ENCODE results near the gene SULT2B1.
"Not testable (repeated sequence)": the region's sequence is repeated elsewhere in the genome, so short reads cannot be mapped to it uniquely, and the experiment has no call there.

Gene SULT2B1

DNA sequence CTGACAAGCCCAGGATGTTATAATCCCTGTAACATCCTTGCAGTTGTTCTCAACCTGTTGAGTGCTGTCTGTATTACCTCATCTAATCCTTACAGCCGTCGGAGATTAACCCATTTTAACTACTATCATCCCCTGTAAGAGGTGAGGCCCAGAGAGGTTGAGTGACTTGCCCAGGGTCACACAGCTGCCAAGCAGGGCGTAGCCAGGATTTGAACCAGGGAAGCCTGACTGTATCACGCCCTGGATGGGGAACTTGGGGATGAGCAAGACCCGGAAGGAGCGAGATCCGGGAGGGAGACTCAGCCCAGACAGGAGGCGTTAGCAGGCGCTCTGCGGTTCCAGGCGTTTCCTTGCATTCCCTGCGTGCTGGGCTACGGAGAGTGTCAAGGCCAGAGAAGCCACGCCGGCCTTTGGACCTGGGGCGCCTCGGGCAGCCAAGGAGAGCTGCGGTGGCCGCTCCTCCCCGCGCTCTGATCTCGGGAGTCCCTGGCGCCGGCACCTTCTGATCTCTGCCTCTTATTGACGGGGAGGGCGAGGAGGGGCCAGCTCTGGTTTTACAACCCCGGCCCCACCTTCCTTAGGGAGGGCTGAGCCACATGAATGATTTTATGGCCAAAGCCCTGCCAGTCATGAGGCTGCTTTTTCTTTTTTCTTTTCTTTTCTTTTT lies 6.2 kb downstream of the SULT2B1 start:
- no peak for DNase-seq (ENCODE audit: low spot score)

- DNase-seq (ENCODE audit: low spot score), result no peak
Observed at GRCh38 chr19:48560095-48560530, 8.1 kb downstream of the SULT2B1 start.

DNA sequence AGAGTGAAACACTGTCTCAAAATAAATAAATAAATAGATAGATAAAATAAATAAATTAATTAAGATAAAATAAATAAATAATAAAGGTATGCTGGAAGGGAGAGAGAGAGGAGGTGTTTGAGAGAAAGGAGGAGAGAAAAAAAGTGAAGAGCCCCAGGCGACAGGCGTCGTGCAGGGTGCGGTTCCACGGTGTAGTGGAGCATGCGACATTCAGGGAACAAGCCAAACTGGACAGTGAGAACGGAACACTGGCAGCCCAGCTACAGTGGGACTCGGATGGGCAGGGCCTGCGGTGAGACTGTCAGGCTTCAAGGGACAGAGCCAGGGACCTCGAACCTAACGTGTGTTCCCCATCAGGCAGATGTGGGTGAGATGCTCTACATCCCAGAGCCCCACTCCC lies 9.4 kb downstream of the SULT2B1 start:
- no peak for DNase-seq (ENCODE audit: low spot score)

- DNase-seq (ENCODE audit: low spot score), result no peak
Observed at GRCh38 chr19:48565090-48565489, 13.1 kb downstream of the SULT2B1 start.

- peak; percentile 32 for DNase-seq (ENCODE audit: low spot score)
Observed at GRCh38 chr19:48568345-48568886, 16.4 kb downstream of the SULT2B1 start.

- no peak for DNase-seq (ENCODE audit: low spot score)
Observed at GRCh38 chr19:48569814-48570213, 17.8 kb downstream of the SULT2B1 start.

- no peak for DNase-seq (ENCODE audit: low spot score)
Observed at GRCh38 chr19:48571378-48572162, 19.6 kb downstream of the SULT2B1 start.

DNA sequence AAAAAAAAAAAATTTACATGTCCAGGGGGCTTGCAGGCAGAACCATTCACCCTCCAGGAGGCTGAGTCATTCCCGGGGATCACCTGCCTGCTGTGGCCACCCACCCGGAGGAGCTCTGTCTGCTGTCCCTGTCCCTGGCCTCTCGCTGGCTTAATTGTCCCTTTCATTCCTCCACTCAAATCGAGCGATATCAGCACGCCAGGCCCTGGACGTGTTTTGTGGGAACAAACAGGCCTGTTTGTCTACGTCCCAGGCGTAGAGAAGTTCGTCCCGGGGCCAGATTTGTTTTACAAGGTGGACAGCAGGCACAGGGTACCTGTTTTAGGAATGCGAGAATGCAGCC lies 21.2 kb downstream of the SULT2B1 start:
- no peak for DNase-seq (ENCODE audit: low spot score)

- DNase-seq (ENCODE audit: low spot score), result no peak
Observed at GRCh38 chr19:48575931-48576622, 24.1 kb downstream of the SULT2B1 start.

GRCh38 chr19:48577908-48578307 lies 25.9 kb downstream of the SULT2B1 start:
- not testable (repeated sequence) for DNase-seq (ENCODE audit: low spot score)

GRCh38 chr19:48578891-48579290 lies 26.9 kb downstream of the SULT2B1 start:
- DNase-seq (ENCODE audit: low spot score), result no peak

- no peak for DNase-seq (ENCODE audit: low spot score)
Observed at GRCh38 chr19:48582168-48582567, 30.2 kb downstream of the SULT2B1 start.

- no peak for DNase-seq (ENCODE audit: low spot score)
Observed at GRCh38 chr19:48587387-48587786, 35.4 kb downstream of the SULT2B1 start.

GRCh38 chr19:48588670-48589401 lies 36.9 kb downstream of the SULT2B1 start:
- peak; percentile 77 for DNase-seq (ENCODE audit: low spot score)

DNA sequence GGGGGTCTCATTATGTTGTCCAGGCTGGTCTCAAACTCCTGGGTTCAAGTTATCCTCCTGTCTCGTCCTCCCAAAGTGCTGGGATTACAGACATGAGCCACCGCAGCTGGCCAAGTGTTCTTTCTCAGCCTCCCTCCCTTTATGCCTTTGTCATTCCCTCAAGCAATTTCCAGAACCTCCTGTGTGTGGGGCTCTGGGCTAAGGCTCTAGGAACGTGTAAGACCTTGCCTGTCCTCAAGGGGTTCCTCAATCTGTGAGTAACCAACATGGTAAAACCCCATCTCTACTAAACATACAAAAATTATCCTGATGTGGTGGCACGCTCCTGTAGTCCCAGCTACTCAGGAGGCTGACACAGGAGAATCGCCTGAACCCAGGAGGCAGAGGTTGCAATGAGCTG lies 39.0 kb downstream of the SULT2B1 start:
- no peak for DNase-seq (ENCODE audit: low spot score)

DNA sequence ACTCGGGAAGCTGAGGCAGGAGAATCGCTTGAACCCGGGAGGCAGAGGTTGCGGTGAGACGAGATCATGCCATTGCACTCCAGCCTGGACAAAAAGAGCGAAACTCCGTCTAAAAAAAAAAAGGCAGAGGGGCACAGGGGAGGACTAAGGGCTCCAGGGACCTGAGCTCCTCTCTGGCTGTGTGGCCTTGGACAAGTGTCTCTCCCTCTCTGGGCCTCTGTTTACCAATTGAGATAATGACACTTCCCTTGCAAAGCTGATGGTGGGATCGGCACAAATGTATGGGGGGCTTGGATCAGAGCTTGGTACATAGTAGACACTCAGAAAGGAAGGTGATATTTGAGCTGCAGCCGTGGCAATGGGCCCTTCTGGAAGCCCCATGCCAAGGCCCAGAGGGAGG lies 43.2 kb downstream of the SULT2B1 start:
- DNase-seq (ENCODE audit: low spot score), result no peak

DNA sequence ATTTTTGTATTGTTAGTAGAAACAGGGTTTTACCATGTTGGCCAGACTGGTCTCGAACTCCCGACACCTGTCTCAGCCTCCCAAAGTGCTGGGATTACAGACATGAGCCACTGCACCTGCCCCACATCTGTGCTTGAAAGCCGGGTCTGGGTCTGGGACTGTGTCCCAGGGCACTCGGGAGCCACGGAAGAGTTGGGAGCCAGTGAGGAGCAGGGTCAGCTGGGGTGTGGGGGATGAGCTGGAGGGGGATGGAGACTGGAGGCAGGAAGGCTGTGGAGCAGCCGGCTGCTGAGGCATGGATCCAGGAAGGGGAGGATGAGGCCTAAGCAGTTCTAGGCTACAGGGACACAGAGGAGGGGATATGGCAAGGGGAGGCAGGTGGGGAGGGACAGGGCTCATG lies 43.9 kb downstream of the SULT2B1 start:
- no peak for DNase-seq (ENCODE audit: low spot score)

GRCh38 chr19:48596237-48596636 lies 44.3 kb downstream of the SULT2B1 start:
- no peak for DNase-seq (ENCODE audit: low spot score)

DNA sequence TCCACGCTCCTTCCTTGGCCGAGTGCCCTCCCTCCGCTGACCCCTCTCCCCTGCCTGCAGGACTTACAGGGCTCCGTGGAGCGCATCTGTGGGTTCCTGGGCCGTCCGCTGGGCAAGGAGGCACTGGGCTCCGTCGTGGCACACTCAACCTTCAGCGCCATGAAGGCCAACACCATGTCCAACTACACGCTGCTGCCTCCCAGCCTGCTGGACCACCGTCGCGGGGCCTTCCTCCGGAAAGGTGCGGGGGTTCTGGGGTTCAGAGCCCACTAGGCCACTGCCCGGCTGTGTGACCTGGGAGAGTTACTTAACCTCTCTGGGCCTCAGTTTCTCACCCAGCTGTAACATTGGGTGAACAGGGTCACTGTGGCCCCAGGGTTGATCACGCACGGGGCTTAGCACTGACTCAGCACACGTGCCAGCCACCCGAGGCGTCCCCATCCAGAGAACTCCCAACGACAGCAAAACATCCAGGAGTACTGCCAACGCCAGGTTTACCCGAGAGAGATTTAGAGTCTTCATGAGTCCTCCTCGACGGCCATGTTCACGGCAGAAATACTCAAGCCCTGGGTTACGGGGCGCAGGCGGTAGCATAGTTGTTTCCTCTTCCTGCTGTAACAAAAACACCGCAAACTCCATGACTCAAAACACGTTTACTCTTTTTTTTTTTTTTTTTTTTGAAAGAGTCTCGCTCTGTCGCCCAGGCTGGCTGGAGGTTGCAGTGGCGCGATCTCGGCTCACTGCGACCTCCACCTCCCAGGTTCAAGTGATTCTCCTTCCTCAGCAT lies 44.9 kb downstream of the SULT2B1 start:
- DNase-seq (ENCODE audit: low spot score), result no peak

DNA sequence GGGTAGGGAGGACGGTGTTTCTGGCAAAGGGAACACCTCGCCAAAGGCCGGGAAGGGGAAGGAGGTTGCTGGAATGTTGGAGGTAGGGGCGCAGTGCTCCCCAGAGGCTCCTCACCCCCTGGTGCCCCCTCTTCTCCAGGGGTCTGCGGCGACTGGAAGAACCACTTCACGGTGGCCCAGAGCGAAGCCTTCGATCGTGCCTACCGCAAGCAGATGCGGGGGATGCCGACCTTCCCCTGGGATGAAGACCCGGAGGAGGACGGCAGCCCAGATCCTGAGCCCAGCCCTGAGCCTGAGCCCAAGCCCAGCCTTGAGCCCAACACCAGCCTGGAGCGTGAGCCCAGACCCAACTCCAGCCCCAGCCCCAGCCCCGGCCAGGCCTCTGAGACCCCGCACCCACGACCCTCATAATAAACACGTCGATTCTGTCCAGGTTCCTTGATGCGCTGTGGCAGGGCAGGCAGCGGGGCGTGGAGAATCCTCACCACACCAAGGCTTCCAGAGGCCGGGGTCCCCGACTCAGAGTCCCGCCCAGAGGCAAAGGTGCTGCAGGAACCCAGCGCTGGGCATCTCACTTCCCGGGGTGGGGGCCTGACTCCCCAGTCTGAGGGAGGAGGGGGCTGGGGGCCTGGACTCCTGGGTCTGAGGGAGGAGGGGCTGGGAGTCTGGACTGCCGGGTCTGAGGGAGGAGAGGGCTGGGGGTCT lies 47.2 kb downstream of the SULT2B1 start:
- DNase-seq (ENCODE audit: low spot score), result no peak
